Measurements from ENCODE around the gene PEX11G. TPM values are rescaled to one million over a fixed set of nuclear protein-coding genes. Genes with fewer than 3 reads are reported as not detected.

PEX11G gene
- total RNA-seq (2021) (4.3 to 5.9 TPM (median 5.7 TPM) in 3 replicates), Bru-seq, nascent RNA (percentile 29 among the genes with signal in this experiment)
- long read RNA-seq, experiment 1, partial matches to known transcripts, result 0 of 6 reads
- long read RNA-seq, experiment 1, other reads (novel, unspliced or antisense), result 2 of 6 reads
- long read RNA-seq, experiment 2, partial matches to known transcripts, result 0 of 3 reads
- long read RNA-seq, experiment 2, other reads (novel, unspliced or antisense), result 1 of 3 reads
- long read RNA-seq, experiment 3, partial matches to known transcripts, result 0 of 6 reads
- long read RNA-seq, experiment 3, other reads (novel, unspliced or antisense), result 2 of 6 reads

DNA sequence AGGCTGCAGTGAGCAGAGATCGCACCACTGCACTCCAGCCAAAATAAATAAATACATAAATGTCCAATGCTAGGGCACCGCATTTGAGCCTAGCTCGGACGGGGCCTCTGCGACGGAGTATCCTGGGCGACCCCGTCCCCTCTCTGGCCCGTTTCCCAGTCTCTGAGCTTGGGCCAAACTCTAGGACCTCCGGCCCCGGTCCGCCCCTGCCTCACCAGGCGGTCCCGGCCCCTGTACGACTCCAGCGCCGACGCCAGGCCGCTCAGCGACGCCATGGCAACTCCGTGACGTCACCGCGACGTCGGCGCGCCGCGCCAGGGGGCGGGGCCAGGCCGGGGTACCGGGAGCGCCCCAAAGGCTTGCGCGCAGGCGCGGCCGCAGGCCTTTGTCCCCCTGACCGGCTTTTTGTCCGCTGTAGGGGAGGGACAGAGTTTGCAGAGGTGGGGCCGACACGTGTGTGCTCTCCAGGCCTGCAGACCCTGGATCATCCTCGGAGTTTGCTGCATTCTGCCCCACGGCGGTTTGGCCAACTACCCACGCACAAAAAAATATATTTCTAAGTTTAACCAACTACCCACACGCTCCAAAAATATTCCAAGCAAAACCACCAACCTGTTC, at the start of gene PEX11G:
Gene PEX11G (minus strand): TSS at position 300 of the 618 bp plus-strand sequence. CDS start 25 bp downstream, at position 275.
- CTCF ChIA-PET, result interaction anchor here (0.6 to 1.6 kb wide), 7 partner anchors 12 to 152 kb away, joined by 3 to 7 read pairs (median 4); partner anchors contain the start of gene MCOLN1
- H3K27ac Mint-ChIP-seq, result peak within 1 kb of the TSS; percentile 92
- peak; percentile 95 for DNase-seq (ENCODE audit: low spot score)
- no peaks in the 10 kb centered on the region for H3K9me3 Mint-ChIP-seq
- H3K4me1 Mint-ChIP-seq, result peaks cover 12% of the 10 kb centered on the region
- H3K4me3 Mint-ChIP-seq, result peak within 1 kb of the TSS; percentile 70
- ATAC-seq, result peak; percentile 97
- H3K36me3 Mint-ChIP-seq, result no peaks in the 10 kb centered on the region
- POLR2A ChIA-PET, result interaction anchor here (0.6 to 1.5 kb wide), 2 partner anchors 18 to 192 kb away, joined by 4 read pairs; no protein-coding TSS in a partner anchor
- peaks cover 7% of the 10 kb centered on the region for H3K27me3 Mint-ChIP-seq (ENCODE audit: low read depth)
- TF ChIP-seq ZNF219 (CRISPR knock-in tag; IDR thresholded peaks at IDR 0.05; ENCODE audit: borderline replicate concordance) (no peak), E2F1 (CRISPR knock-in tag; IDR thresholded peaks at IDR 0.05) (no peak), ZNF532 (CRISPR knock-in tag; IDR thresholded peaks at IDR 0.05; ENCODE audit: borderline replicate concordance) (no peak), CREM (CRISPR knock-in tag; IDR thresholded peaks at IDR 0.05) (peak; percentile 94), TEAD4 (CRISPR knock-in tag; IDR thresholded peaks at IDR 0.05) (no peak), TEAD1 (CRISPR knock-in tag; IDR thresholded peaks at IDR 0.05) (no peak), FOXK1 (CRISPR knock-in tag; IDR thresholded peaks at IDR 0.05) (peak; percentile 58), ETV6 (CRISPR knock-in tag; IDR thresholded peaks at IDR 0.05) (peak; percentile 72; the same call in 1 of the 2 replicates), MYBL2 (CRISPR knock-in tag; IDR thresholded peaks at IDR 0.05) (no peak), ZSCAN18 (CRISPR knock-in tag; IDR thresholded peaks at IDR 0.05) (no peak), ATF6 (CRISPR knock-in tag; IDR thresholded peaks at IDR 0.05) (no peak), ZNF121 (CRISPR knock-in tag; IDR thresholded peaks at IDR 0.05) (no peak), IRF1 (CRISPR knock-in tag; IDR thresholded peaks at IDR 0.05) (no peak), SP1 (CRISPR knock-in tag; conservative IDR thresholded peaks at IDR 0.05) (peak; percentile 94), ZNF423 (CRISPR knock-in tag; IDR thresholded peaks at IDR 0.05) (0 out of 2 replicates have a peak, but pooled peaks have one; percentile 13), FOXP1 (CRISPR knock-in tag; IDR thresholded peaks at IDR 0.05; ENCODE audit: borderline replicate concordance) (no peak), GABPB1 (CRISPR knock-in tag; IDR thresholded peaks at IDR 0.05) (no peak)
- TF ChIP-seq, protein P1, sequence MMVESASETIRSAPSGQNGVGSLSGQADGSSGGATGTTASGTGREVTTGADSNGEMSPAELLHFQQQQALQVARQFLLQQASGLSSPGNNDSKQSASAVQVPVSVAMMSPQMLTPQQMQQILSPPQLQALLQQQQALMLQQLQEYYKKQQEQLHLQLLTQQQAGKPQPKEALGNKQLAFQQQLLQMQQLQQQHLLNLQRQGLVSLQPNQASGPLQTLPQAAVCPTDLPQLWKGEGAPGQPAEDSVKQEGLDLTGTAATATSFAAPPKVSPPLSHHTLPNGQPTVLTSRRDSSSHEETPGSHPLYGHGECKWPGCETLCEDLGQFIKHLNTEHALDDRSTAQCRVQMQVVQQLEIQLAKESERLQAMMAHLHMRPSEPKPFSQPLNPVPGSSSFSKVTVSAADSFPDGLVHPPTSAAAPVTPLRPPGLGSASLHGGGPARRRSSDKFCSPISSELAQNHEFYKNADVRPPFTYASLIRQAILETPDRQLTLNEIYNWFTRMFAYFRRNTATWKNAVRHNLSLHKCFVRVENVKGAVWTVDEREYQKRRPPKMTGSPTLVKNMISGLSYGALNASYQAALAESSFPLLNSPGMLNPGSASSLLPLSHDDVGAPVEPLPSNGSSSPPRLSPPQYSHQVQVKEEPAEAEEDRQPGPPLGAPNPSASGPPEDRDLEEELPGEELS (CRISPR knock-in tag; IDR thresholded peaks at IDR 0.05), result 0 out of 2 replicates have a peak, but pooled peaks have one; percentile 15
- TF ChIP-seq, protein P2, sequence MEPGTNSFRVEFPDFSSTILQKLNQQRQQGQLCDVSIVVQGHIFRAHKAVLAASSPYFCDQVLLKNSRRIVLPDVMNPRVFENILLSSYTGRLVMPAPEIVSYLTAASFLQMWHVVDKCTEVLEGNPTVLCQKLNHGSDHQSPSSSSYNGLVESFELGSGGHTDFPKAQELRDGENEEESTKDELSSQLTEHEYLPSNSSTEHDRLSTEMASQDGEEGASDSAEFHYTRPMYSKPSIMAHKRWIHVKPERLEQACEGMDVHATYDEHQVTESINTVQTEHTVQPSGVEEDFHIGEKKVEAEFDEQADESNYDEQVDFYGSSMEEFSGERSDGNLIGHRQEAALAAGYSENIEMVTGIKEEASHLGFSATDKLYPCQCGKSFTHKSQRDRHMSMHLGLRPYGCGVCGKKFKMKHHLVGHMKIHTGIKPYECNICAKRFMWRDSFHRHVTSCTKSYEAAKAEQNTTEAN (CRISPR knock-in tag; IDR thresholded peaks at IDR 0.05), result no peak
- TF ChIP-seq, protein P3, sequence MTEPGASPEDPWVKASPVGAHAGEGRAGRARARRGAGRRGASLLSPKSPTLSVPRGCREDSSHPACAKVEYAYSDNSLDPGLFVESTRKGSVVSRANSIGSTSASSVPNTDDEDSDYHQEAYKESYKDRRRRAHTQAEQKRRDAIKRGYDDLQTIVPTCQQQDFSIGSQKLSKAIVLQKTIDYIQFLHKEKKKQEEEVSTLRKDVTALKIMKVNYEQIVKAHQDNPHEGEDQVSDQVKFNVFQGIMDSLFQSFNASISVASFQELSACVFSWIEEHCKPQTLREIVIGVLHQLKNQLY (CRISPR knock-in tag; IDR thresholded peaks at IDR 0.05), result no peak
- TF ChIP-seq, protein P4, sequence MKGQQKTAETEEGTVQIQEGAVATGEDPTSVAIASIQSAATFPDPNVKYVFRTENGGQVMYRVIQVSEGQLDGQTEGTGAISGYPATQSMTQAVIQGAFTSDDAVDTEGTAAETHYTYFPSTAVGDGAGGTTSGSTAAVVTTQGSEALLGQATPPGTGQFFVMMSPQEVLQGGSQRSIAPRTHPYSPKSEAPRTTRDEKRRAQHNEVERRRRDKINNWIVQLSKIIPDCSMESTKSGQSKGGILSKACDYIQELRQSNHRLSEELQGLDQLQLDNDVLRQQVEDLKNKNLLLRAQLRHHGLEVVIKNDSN (CRISPR knock-in tag; IDR thresholded peaks at IDR 0.05), result peak; percentile 62; the same call in 1 of the 2 replicates

Data from WTC11 (cell line).